HG02759 (cell line): ENCODE data around the gene SLC22A23.
A peak's percentile ranks its signal among the peaks of the same experiment; 100 is the strongest.

Experiments
- ATAC-seq: cut with Tn5 transposase; IDR thresholded peaks from one replicate; pipeline ENCODE4 v1.9.1; 2021; ENCODE audit warnings: mild to moderate bottlenecking, moderate library complexity; ENCODE audit not compliant: unreplicated experiment

Gene SLC22A23

DNA sequence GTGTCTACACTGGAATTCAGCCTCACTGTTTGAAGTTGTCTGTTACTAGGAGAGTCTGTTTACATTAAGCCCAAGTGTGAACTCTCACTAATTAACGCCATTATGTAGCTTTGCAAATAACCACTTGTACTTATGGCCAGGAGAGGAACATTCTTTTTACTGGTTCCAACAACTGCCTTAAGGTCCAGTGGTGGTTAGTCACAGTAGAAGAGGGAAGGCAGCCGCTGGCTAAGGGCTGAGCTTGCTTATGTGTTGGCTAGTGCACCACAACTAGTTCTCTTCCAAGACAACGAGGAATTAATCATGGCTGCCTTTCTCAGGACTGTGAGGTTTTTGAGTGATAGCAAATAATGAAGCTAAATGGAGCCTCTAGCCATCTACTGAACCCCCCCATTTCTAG is 14.9 kb upstream of the SLC22A23 start:
- ATAC-seq = no peak

DNA sequence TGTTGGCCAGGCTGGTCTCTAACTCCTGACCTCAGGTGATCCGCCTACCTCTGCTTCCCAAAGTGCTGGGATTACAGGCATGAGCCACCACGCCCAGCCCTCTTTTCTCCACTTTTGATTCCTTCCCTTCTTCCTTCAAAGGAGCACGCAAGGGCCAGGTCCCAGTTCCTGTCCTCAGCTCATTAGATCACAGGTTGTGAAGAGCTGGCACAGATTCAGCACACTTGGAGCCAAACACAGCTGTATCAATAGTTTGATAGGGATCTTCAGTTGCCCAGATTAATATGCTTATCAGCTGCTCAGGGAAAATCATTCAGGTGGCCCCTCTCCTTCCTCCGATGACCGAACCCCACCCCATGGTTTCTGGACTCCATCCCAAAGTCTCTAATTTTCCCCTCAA is 14.4 kb upstream of the SLC22A23 start:
- no peak for ATAC-seq

DNA sequence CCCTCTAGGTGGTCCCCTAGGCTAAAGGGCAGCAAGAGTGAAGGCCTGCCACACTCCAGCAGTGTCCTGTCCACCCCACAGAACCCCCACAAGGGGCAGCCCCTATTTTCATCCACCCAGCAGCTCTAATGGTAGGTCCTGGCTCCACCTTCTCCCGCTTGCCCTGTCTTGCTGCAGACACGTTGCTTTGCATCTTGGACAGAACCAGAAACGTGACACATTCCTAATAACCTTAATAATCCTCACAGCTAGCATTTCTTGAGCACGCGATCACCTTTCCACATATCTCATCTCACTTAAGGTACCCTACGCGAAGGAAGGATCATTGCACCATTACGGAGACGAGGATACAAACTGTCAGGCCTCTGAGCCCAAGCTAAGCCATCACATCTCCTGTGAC is 11.7 kb upstream of the SLC22A23 start:
- no peak for ATAC-seq

- ATAC-seq = no peak
Measured at GRCh38 chr6:3467996-3468395, 11.1 kb upstream of the SLC22A23 start.

- ATAC-seq = no peak
Measured at GRCh38 chr6:3466488-3467219, 9.8 kb upstream of the SLC22A23 start.

DNA sequence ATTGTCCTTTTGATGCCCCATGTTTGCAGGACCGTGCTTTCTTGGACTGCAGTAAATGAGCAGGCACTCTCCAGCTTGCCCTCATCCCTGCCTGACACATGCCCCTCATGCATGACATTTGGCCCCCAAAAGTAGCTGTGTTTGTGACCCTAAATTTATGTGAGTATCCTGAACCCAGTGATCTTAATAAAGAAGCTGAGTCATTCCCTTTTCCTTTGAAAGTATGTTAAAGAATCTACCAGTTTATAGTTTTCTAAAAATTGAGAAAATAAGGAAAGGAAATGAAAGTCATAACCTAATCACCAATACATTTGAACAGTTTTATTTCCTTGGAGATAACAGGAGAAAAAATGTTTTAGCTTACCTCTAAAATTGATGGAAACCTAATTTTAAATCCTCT is 3.4 kb upstream of the SLC22A23 start:
- ATAC-seq = no peak

- ATAC-seq = no peak
Measured at GRCh38 chr6:3458706-3459421, 2.0 kb upstream of the SLC22A23 start.

DNA sequence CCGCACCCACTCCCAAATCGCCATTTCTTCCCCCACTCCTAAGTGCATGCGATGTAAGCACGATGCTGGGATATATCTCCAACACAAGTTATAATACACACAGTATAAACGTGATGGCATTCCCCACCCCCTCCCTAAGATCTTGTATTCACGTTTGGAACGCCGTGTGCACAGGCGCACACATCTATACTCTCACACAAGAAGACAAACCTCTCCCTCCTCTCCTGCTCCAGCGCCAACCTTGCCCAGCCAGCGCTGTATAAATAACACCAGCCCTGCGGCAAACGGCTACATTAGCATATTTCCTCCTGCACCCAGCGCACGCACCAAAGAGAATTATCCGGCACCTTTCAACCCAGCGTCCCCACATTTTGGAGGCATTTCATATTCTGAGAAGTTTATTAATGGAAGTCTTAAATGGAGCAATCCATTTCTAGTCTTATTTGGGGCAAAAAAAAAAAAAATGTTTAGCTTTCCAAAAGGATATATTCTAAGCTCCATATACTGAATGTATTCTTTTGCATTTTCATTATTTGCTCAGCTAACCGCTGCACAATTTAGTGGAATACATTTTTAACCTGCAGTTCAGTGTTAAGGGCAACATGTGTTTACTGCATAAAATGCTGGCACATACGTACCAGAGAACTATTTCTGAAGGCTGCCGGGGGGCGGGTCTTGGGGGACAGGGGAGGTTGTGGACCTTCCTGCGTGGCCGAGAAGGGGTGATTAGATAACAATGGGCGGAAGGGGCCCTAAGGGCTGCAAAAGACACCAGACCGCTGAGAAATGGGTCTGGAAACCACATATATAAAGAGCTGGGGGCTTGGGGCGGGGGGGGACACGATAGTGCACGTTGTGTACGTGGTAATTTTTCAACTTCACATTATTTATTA is 1.1 kb upstream of the SLC22A23 start:
- ATAC-seq = no peak

DNA sequence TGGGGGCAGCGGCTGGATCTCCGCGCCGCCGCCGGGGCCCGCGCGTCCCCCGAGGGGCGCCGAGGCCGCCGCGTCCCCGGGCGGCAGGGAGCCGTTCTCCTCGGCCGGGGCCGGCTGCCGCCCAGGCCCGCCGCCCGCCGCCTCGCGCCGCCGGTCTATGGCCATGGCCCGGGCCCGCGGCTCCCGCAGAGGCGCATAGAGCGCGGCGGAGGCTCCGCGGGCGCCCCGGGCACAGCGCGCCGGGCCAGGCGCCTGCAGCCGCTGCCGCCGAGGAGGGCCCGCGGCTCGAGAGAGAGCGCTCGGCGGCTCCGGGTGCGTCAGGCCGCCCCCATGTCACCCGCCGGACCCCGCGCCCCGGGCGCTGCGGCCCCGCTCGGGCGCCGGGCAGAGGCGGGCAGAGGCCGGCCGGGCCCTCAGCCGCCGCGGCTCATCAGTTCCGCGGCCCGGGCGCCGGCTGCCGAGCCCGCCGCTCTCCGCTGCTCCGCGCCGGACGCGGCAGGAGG is 404 bp downstream of the SLC22A23 start:
- peak; percentile 40 for ATAC-seq

DNA sequence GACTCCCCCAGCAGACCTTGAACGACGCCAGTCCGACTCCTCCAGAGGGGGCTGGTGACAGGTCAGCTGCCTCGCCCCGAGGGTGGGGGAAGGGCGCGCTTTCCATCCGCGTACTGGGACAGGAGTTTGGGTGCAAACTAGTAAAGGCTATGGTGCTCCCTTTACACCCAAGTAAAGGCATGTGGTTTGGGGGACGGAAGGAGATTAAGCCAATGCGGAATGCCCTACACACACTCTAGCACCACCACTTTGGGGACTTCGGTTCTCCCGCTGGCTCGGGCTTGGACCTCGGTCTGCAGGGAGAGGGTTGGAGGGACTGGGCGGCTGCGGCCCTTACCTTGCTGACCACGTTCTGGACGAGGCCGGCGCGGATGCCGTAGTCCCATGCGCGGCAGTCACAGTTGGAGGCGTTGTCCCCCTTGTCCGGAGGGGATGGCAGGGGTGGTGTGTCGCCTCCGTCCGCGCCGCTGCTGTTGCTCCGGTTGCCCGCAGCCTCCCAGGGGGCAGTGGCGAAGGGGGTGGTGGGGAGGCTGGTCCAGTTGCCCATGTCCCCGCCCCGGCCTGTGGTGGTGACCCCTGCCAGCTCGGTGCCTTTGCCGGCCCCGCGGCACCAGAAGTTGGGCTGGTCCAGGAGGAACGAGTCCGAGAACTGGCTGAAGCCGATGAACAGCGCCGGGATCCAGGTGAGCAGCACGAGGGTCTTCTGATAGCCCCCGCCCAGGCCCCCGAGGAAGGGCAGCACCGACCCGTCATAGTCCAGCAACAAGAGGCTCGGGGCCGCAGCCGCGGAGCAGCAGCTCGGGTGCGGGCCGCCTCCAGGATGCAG is 1.1 kb downstream of the SLC22A23 start:
- no peak for ATAC-seq

DNA sequence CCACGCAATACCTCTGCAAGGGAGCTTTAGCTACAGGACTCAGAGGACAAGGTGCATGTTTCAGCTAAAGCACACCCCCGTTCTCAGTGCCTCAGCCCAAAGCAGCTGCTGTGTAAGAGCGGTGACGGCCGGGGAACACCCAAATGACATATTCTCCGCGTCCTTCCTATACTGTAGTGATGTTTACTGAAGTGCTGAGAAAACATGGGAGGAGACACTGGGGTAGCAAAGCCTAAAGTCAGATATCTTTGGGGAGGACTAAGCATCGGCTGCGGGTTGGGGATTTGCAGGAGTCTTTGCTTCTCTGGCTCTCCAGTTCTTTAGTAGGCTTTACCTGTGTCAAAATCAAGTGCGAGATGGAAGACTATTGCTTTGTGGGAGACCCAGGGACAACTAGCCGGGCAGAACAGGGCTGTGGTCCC is 1.7 kb downstream of the SLC22A23 start:
- ATAC-seq = no peak

DNA sequence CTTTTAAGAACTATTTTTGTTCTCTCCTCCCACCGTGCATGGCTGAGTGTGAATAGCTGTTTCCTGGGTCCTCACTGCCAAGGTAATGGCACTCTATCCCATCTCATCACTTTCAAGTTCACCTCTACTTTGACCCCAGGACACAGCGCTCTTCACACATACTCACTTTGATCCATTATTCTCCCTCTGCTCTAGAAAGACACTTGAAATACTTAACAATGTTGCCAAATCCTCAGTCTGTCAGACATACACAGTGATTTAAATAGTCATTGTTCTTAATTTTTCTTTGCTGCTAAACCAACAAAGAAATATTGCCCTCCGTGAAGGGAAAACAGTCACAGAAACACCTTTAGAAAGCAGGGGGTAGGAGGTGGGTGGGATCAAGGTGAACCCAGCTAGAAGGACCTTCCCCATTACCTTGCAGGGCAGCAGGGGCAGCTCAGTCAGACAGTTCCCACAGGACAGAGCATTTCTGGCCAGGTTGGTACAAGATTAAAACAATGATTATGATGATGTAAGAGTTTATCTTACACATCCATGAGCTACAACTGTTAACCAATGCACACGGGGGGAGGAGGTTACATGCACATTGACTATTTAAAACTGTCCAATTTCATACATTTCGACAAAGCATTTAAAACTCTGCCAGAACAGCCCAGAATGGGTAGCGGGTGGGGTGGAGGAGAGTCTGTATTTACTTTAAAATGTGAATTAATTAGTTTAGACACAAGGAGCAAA is 2.4 kb downstream of the SLC22A23 start:
- ATAC-seq = no peak

DNA sequence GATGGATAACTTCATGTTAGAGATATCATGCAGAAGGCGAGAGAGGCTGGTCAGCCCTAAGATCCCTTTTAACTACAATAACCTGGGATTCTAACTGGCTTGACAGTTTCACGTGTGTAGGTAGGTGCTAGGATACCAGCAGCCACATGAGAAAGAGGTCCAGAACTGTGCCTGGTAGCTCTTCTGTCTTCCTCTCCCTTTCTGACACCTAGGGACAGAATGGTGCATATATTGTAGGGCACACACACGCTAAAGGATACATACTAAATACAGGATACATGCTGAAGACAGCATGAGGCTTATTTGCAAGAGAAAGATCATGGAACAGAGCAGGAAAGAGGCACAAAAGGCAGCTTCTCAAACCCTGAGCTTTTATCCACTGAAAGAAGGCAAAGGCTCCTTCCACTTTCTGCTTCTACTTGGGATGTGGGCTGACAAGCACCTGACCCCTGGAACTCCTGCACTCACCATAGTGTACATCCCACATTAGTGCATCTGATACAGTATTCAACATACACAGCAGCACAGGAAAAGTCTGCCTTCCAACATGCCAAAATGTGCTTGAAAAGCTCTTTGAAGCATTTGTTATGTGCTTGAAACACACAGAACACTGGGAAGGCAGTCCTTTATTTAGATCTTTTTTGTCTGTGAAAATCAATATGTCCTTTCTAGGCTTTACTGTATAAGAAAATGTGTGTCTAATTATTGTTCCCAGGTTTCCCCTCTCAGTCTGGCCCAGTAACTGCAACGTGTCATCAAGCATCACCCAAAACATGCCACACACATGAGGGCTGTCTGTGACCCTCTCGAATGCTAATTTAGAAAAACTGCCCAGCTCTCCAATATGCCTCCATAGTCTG is 3.2 kb downstream of the SLC22A23 start:
- no peak for ATAC-seq

DNA sequence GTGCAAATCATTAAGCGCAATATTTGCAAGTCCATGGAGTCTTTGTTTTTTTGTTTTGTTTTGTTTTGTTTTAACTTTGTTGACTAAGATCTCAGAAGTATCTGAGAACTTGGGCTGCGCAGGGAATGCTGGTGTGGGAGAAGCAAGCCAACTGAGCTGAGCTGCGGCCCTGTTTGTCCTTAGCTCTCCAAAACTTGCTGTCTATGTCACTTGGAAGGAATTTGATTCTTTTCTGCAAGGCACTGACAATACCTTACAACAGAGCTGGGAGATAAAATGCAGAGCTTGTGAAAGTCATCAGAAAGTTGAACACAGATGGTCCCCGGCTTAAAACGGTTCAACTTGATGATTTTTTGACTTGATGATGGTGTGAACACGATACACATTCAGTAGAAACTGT is 5.4 kb downstream of the SLC22A23 start:
- ATAC-seq = no peak

- ATAC-seq = no peak
Measured at GRCh38 chr6:3450888-3451287, 6.0 kb downstream of the SLC22A23 start.

DNA sequence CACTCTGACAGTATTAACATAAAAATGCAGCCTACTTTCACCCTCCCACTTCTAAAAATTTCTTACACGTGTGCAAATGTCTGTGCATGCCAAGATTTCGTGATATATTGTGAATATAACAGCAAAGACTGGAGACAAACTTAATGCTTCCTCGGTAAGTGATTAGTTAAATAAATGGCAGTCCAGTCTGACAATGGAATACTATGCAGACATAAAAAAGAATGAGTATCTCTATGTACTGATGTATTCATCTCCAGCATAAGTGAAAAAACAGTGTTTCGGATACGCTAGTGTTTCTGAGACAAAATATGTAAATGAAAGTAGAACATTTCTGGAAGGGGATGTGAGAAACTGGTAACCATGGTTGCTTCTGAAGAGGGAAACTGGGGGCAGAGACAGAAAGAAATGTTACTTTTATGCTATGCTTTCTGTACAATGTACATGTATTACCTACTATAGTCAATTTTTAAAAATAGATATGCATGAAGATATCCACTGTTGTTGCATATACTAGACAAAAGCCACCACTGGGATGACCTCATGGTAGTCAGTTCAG is 7.0 kb downstream of the SLC22A23 start:
- no peak for ATAC-seq

DNA sequence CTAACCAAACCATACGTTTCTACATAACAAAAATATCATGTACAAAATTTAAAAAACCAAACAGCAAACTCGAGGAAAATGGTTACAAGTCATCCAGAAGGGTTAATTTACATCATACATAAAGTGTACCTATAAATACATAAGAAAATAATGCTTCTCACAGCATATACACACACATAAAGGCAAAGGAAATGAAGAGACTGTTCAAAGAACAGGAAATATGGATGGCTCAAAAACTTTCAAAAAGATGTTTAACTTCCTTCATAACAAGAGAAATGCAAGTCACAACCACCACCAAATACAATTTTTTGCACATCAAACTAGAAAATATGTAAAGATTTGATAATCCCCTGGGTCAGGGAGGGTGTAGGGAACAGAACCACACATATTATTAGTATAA is 7.5 kb downstream of the SLC22A23 start:
- no peak for ATAC-seq

GRCh38 chr6:3447005-3447404 is 9.8 kb downstream of the SLC22A23 start:
- ATAC-seq = no peak

DNA sequence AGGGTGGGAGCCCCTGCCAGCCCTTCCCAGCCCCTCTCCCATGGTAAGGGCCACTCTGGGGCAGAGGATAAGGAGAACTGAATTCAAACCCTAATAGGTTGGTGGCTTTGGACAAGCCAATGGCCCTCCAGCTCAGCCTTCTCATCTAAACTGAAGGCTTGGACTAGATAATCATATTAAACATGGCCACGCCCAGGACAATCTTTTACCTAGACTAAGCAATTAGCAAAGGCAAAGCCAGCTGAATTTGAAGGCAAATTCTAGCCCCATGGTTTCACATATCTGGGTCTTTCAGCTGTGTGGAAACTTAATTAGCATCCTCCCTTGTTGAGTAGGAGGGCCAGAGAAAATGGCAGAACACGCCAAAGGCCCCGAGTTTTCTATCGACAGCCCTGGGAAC is 10.7 kb downstream of the SLC22A23 start:
- no peak for ATAC-seq
